Adrenal gland (tissue), 5 donors: ENCODE measurements around the gene BAG1.

Experiments used
- CTCF ChIP-seq, 6 experiments: fragments of 450-650 bp in 4 of 6; fragments of 200-600 bp in 2 of 6; sonication (generic) in 1 of 6; IDR thresholded peaks; 1 replicate in 5 of 6; 2 replicates in 1 of 6; pipeline versions ENCODE4 v1.5.1 to v1.8.0; 2016 to 2021; ENCODE audit warnings: antibody characterized with exemption in 6 of 6, mild to moderate bottlenecking in 2 of 6, moderate library complexity in 1 of 6
- POLR2A ChIP-seq, 2 donors: fragments of 450-650 bp; IDR thresholded peaks; one replicate each; pipeline ENCODE4 v1.6.1; 2017; ENCODE audit warnings: antibody characterized with exemption in 2 of 2, mild to moderate bottlenecking in 2 of 2, moderate library complexity in 1 of 2
- donor health status: DM: no; HTN: no; CAD: no.

- TF ChIP-seq CTCF (IDR thresholded peaks at IDR 0.05) (no peak), POLR2A (IDR thresholded peaks at IDR 0.05) (no peak)
Measured at GRCh38 chr9:33273972-33274328, 9.4 kb upstream of the BAG1 start.
